Smooth muscle cell (in vitro differentiated cells): Measurements from ENCODE around the gene KHNYN. TPM values are rescaled to one million over a fixed set of nuclear protein-coding genes. Genes with fewer than 3 reads are reported as not detected.

Source experiments
- DNase-seq: peaks from one replicate; lab custom pipeline; 2025; ENCODE audit not compliant: unreplicated experiment; lab: John Stamatoyannopoulos, UW
- H2AFZ ChIP-seq: fragments of 200-600 bp; sonication (generic); 2 replicates; pipeline ENCODE4 v1.6.0; 2016; ENCODE audit warnings: antibody characterized with exemption, low read depth, mild to moderate bottlenecking
- H3F3A ChIP-seq: fragments of 200-600 bp; sonication (generic); 2 replicates; pipeline ENCODE4 v1.6.0; 2017; ENCODE audit warnings: antibody characterized with exemption, low read depth
- H3K27ac ChIP-seq: fragments of 200-600 bp; sonication (generic); 2 replicates; pipeline ENCODE4 v1.5.1; 2016; ENCODE audit warnings: low read depth, mild to moderate bottlenecking
- H3K27me3 ChIP-seq: fragments of 200-600 bp; sonication (generic); 2 replicates; pipeline ENCODE4 v1.6.1; 2016; ENCODE audit warnings: low read depth, mild to moderate bottlenecking
- H3K36me3 ChIP-seq: fragments of 200-600 bp; sonication (generic); 2 replicates; pipeline ENCODE4 v1.5.1; 2016; ENCODE audit warnings: low read depth
- H3K4me1 ChIP-seq: fragments of 200-600 bp; sonication (generic); 2 replicates; pipeline ENCODE4 v1.5.1; 2016; ENCODE audit warnings: low read depth
- H3K4me2 ChIP-seq: fragments of 200-600 bp; sonication (generic); 2 replicates; pipeline ENCODE4 v1.6.0; 2016; ENCODE audit warnings: mild to moderate bottlenecking
- H3K4me3 ChIP-seq: fragments of 200-600 bp; sonication (generic); 2 replicates; pipeline ENCODE4 v1.5.1; 2016; ENCODE audit warnings: mild to moderate bottlenecking
- H3K79me2 ChIP-seq: fragments of 200-600 bp; sonication (generic); 2 replicates; pipeline ENCODE4 v1.6.0; 2016; ENCODE audit warnings: low read depth, mild to moderate bottlenecking
- H3K9ac ChIP-seq: fragments of 200-600 bp; sonication (generic); 2 replicates; pipeline ENCODE4 v1.6.0; 2016; ENCODE audit warnings: low read depth
- H3K9me3 ChIP-seq: fragments of 200-600 bp; sonication (generic); replicated peaks from 2 replicates; pipeline ENCODE4 v1.5.1; 2016; ENCODE audit warnings: low read depth
- H4K20me1 ChIP-seq: fragments of 200-600 bp; sonication (generic); 2 replicates; pipeline ENCODE4 v1.6.0; 2016; ENCODE audit warnings: low read depth
- WGBS: methylation state at CpG from one replicate; pipeline ENCODE4 v1.1.7; 2016; ENCODE audit warnings: low lambda C conversion rate; 5-methylcytosine and 5-hydroxymethylcytosine counted together
- polyA plus RNA-seq: library from polyadenylated mRNA; unstranded; fragments of >200 nt; fragmentation: Nextera tagmentation; extraction: Ambion mirVana; gene quantifications from 2 replicates; pipeline ENCODE4 v1.2.1, GENCODE V29; 2016
- total RNA-seq: library from RNA; depleted of rRNA; stranded (reverse); fragments of >200 nt; gene quantifications from 2 replicates; pipeline ENCODE4 v1.2.3, GENCODE V29; 2014
- TF ChIP-seq, protein P1 (sequence below): fragments of 200-600 bp; sonication (generic); IDR thresholded peaks from 2 replicates; pipeline ENCODE4 v1.5.1; 2017; ENCODE audit warnings: borderline replicate concordance, mild to moderate bottlenecking, antibody characterized with exemption; ENCODE audit not compliant: insufficient read depth, poor library complexity, severe bottlenecking

KHNYN gene
- total and polyA plus RNA-seq, 2 experiments from 2014 or later, result 28.2 to 43.1 TPM

DNA sequence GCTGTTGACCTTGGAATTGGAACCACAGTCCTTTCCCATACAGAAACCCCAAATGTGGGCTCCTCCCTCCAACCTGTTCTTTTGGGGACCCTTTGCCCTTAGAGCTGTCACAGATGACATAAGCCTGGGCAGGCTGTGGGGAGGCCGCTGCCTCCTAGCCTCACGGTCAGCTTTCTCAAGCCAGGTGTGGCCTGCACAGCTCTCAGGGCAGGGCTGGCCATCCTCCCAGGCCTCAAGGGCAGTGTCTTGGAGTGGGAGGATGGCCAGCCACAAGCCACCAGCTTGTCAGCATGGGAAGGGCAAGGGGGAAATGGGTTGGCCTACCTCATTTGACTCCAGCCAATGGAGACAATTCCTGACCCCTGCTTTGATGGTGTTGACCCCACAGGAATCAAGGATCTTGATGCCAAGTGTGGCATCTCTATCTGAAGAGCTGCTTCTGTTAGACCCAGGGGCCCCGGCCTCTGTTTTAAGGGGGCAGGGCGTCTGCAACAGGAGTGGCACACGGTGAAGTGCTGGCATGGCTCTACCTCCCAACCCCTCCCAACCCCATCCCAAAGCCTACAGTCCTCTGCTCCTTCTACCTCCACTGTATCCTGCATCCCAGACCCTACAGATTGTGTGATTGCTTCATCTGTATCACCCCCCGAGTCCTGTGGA lies 11.8 kb upstream of the KHNYN start:
- Histone ChIP-seq H3K4me3 (no peak overlapping the region), H4K20me1 (no peaks in the 10 kb centered on the region), H3K27me3 (no peaks in the 10 kb centered on the region), H2AFZ (no peak overlapping the region), H3K9me3 (no peaks in the 10 kb centered on the region), H3K79me2 (no peaks in the 10 kb centered on the region), H3K4me2 (no peak overlapping the region), H3K36me3 (no peaks in the 10 kb centered on the region), H3K4me1 (no peaks in the 10 kb centered on the region), H3K9ac (no peak overlapping the region), H3K27ac (no peak overlapping the region), H3F3A (peaks cover 10% of the 10 kb centered on the region)
- TF ChIP-seq, protein P1, sequence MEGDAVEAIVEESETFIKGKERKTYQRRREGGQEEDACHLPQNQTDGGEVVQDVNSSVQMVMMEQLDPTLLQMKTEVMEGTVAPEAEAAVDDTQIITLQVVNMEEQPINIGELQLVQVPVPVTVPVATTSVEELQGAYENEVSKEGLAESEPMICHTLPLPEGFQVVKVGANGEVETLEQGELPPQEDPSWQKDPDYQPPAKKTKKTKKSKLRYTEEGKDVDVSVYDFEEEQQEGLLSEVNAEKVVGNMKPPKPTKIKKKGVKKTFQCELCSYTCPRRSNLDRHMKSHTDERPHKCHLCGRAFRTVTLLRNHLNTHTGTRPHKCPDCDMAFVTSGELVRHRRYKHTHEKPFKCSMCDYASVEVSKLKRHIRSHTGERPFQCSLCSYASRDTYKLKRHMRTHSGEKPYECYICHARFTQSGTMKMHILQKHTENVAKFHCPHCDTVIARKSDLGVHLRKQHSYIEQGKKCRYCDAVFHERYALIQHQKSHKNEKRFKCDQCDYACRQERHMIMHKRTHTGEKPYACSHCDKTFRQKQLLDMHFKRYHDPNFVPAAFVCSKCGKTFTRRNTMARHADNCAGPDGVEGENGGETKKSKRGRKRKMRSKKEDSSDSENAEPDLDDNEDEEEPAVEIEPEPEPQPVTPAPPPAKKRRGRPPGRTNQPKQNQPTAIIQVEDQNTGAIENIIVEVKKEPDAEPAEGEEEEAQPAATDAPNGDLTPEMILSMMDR, result no peak
- 88% methylated on average over 6 of the region's 6 CpGs for WGBS
- no peak for DNase-seq

DNA sequence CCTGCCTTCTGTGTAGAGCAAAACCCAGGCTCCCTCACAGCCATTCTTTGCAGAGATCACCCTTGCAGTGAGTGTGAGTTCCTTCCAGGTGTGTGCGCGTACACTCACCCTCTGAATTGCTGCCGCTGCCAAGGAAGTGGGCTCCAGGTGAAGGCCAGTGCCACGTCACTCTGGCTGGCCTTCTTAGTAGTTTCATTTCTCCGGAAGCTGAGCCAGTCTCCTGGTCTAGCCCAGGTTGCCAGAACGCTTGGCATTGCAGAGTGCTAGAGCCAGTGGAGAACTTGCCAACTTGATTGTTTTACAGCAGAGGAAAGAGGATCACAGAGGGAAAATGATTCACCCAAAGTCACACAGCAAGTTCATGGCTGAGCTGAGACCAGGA lies 11.3 kb upstream of the KHNYN start:
- no peaks in the 10 kb centered on the region for H3K36me3 ChIP-seq
- 91% methylated on average over 6 of the region's 6 CpGs for WGBS
- no peak overlapping the region for H3K27ac ChIP-seq
- H4K20me1 ChIP-seq, result no peaks in the 10 kb centered on the region
- no peaks in the 10 kb centered on the region for H3K79me2 ChIP-seq
- no peaks in the 10 kb centered on the region for H3K27me3 ChIP-seq
- H3K4me2 ChIP-seq, result no peak overlapping the region
- no peak overlapping the region for H3K9ac ChIP-seq
- H3F3A ChIP-seq, result peaks cover 10% of the 10 kb centered on the region
- DNase-seq, result no peak
- no peaks in the 10 kb centered on the region for H3K4me1 ChIP-seq
- no peak overlapping the region for H3K4me3 ChIP-seq
- H3K9me3 ChIP-seq, result no peaks in the 10 kb centered on the region
- H2AFZ ChIP-seq, result no peak overlapping the region
- TF ChIP-seq, protein P1, result no peak

GRCh38 chr14:24422261-24422660 lies 7.5 kb upstream of the KHNYN start:
- Histone ChIP-seq H3K79me2 (no peaks in the 10 kb centered on the region), H2AFZ (no peak overlapping the region), H3K4me2 (no peak overlapping the region), H3K9me3 (no peaks in the 10 kb centered on the region), H3K27me3 (no peaks in the 10 kb centered on the region), H3F3A (peaks cover 4% of the 10 kb centered on the region), H3K9ac (no peak overlapping the region), H3K4me3 (no peak overlapping the region), H4K20me1 (no peaks in the 10 kb centered on the region), H3K27ac (no peak overlapping the region), H3K36me3 (no peaks in the 10 kb centered on the region), H3K4me1 (no peaks in the 10 kb centered on the region)
- TF ChIP-seq, protein P1, result no peak
- WGBS, result 41% methylated on average over 4 of the region's 4 CpGs
- DNase-seq, result no peak
